IPS-20b (cell line): ENCODE measurements around the gene AKT1S1.

Experiments used
- H3K27ac ChIP-seq: one replicate; pipeline ENCODE4 v1.5.1; 2013; ENCODE audit warnings: low read length
- H3K27me3 ChIP-seq: 2 replicates; pipeline ENCODE4 v1.6.1; 2013; ENCODE audit warnings: mild to moderate bottlenecking, low read length, inconsistent platforms; ENCODE audit not compliant: insufficient read depth
- H3K36me3 ChIP-seq: 2 replicates; pipeline ENCODE4 v1.6.1; 2013; ENCODE audit warnings: low read depth, mild to moderate bottlenecking, inconsistent platforms, low read length, moderate library complexity; ENCODE audit not compliant: insufficient read depth
- H3K4me1 ChIP-seq: 2 replicates; pipeline ENCODE4 v1.6.1; 2013; ENCODE audit warnings: mild to moderate bottlenecking, control low read depth, inconsistent platforms, low read length, moderate library complexity; ENCODE audit not compliant: insufficient read depth
- H3K4me3 ChIP-seq: 2 replicates; pipeline ENCODE4 v1.5.1; 2013; ENCODE audit warnings: mild to moderate bottlenecking, low read length, inconsistent platforms
- H3K9ac ChIP-seq: 2 replicates; pipeline ENCODE4 v1.6.1; 2013; ENCODE audit warnings: low read depth, mild to moderate bottlenecking, inconsistent platforms, low read length, moderate library complexity
- H3K9me3 ChIP-seq: 2 replicates; pipeline ENCODE4 v1.6.1; 2013; ENCODE audit warnings: mild to moderate bottlenecking, low read depth, low read length, inconsistent platforms; ENCODE audit not compliant: insufficient read depth

The AKT1S1 gene

DNA sequence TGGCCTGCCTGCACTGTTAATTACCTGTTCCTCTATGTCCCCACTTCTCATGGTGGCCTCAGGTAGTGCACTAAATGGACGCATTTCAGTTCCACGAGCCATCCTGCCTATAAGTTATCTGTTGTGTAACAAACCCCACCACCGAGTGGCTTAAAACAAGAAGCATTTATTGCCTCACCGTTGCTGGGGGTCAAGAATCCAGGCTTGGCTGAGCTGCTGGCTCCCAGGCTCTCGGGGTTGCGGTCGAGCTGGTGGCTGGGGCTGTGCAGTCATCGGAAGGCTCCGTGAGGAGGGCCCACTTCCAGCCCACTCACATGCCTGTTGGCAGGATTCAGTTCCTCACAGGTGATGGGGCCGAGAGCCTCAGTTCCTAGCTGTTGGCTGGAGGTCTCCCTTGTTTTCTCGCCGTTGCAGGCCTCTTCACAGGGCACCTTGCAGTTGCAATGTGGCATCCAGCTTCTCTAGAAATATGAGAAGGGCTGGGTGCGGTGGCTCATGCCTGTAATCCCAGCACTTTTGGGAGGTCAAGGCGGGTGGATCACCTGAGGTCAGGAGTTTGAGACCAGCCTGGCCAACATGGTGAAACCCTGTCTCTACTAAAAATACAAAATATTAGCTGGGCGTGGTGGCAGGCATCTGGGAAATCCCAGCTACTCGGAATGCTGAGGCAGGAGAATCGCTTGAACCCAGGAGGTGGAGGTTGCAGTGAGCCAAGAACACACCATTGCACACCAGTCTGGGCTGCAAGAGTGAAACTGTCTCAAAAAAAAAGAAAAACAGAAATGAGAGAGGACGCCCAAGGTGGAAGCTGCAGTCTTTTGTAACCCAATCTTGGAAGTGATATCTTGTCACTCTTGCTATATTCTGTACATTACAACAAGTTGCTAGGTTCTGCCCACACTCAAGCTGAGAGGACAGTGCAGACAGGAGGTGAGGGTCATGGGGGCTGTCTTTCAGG, 32.7 kb downstream of the AKT1S1 start:
- no peak overlapping the region for H3K4me3 ChIP-seq
- no peaks in the 10 kb centered on the region for H3K9me3 ChIP-seq
- H3K36me3 ChIP-seq, result peaks cover 11% of the 10 kb centered on the region
- H3K4me1 ChIP-seq, result no peaks in the 10 kb centered on the region
- no peak overlapping the region for H3K9ac ChIP-seq
- no peak overlapping the region for H3K27ac ChIP-seq
- no peaks in the 10 kb centered on the region for H3K27me3 ChIP-seq

DNA sequence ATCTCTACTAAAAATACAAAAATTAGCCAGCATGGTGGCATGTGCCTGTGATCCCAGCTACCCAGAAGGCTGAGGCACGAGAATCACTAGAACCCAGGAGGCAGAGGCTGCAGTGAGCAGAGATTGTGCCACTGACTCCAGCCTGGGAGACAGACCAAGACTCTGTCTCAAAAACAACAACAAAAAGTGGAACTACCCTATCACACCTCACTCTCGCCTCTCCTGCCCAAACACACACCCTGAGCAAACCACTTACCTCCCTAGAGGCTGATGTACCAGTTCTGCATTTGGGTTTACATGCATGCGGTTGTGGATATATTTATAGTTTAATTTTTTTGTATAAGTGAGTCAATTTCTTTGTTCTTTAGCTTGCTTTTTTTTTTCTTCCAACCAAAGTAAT, 33.9 kb downstream of the AKT1S1 start:
- H3K4me1 ChIP-seq, result no peaks in the 10 kb centered on the region
- no peak overlapping the region for H3K9ac ChIP-seq
- H3K4me3 ChIP-seq, result no peak overlapping the region
- no peaks in the 10 kb centered on the region for H3K9me3 ChIP-seq
- H3K27ac ChIP-seq, result no peak overlapping the region
- no peaks in the 10 kb centered on the region for H3K27me3 ChIP-seq
- H3K36me3 ChIP-seq, result peaks cover 17% of the 10 kb centered on the region

DNA sequence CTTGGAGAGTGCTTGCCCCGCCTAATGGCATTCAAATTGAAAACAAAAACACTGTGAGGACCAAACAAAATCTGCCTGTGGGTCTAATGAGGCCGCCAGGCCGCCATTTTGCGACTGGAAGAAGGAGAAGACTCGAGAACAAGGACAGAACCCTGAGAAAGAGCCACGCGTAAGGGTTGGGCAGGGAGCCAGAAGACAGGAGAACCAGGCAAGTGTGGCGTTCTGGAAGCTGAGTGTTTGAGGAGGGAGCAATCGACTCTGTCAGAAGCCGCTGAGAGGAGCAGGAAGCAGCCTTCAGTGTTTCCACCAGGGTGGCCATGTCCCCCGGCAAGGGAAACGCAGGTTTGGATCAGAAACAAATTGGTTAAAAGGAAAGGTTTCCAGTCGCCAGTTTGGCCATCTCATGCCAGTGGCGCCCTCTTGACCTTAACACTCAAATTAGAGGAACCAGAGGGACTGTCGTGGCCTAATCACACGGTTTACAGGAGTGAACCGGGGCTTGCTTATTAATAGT, 36.4 kb downstream of the AKT1S1 start:
- Histone ChIP-seq H3K9ac (no peak overlapping the region), H3K36me3 (peaks cover 37% of the 10 kb centered on the region), H3K27me3 (no peaks in the 10 kb centered on the region)

DNA sequence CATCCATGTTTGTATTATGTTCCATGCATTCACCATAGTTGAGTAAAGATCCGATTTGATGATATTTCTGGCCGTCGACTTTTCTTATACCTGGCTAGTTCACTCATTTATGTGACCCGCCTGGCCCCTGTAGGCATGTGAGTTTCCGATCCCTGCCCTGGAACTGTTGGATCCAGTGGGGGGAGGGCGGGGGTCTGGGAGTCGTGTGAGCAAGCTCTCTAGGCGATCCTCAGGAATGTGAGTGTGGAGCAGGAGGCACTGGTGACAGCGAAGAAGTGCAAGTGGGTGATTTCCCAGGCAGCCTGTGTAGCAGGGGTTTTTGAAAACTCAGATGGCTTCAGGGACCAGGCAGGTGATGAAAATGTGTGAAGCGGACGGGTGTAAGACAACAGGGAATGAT, 36.8 kb downstream of the AKT1S1 start:
- peaks cover 42% of the 10 kb centered on the region for H3K36me3 ChIP-seq
- no peak overlapping the region for H3K27ac ChIP-seq
- H3K27me3 ChIP-seq, result no peaks in the 10 kb centered on the region
- H3K9me3 ChIP-seq, result no peaks in the 10 kb centered on the region
- H3K4me1 ChIP-seq, result no peaks in the 10 kb centered on the region
- H3K4me3 ChIP-seq, result no peak overlapping the region
- H3K9ac ChIP-seq, result no peak overlapping the region

More for the DNA sequence above, 36.4 kb downstream of the AKT1S1 start:
- Histone ChIP-seq H3K4me3 (no peak overlapping the region), H3K9me3 (no peaks in the 10 kb centered on the region), H3K4me1 (no peaks in the 10 kb centered on the region), H3K27ac (no peak overlapping the region)

DNA sequence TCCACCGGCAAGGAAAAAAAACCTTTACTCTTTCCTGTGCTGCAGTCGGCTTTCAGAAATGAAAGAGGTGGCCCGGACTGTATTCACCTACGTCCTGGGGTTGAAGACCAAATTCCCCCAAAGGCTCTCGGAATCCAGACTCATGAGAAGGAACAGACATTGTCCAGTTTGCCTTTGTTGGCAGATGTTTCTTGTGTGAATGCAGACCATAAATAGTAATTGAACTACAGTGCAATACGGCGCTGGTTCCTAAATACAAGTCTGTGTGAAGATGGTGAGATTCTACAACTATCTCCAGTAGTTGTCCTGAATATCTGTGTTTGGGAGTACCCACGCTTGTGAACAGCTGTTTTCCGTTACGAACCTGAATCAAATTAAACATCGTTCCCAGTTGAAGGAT, 37.4 kb downstream of the AKT1S1 start:
- Histone ChIP-seq H3K4me1 (no peaks in the 10 kb centered on the region), H3K27ac (no peak overlapping the region), H3K4me3 (no peak overlapping the region), H3K36me3 (peaks cover 48% of the 10 kb centered on the region), H3K9ac (no peak overlapping the region), H3K9me3 (no peaks in the 10 kb centered on the region), H3K27me3 (no peaks in the 10 kb centered on the region)

DNA sequence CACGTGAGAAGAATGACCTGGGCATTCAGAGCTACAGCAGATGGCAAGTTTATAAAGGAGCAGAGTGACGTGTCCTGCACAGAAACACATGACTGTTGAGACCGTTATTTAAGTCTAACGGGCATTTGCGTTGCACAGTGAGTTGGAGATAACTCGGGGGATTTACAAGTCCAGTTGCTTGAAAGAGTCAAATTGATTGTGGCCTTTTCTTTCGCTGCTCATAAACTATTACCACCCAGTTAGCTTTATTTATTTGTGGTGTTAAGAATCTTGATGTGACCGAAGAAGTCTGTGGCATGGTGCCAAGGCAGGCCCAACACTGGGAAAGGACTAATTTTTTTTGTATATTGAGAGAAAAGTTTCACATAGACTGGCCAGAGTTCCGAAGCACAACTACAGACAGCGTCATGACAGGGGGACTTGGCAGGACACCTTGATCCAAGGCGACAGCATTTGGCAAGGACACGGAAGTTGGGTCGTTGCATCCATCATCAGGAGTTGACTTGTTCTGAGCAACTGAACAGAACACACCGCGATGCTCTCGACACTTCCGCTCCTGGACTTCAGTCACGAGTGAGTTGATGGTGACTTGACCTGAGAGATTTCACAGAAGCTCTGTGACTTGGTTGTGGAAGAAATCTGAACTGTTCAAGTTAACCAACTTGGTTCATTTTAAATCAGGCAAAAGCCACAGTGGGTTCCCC, 38.1 kb downstream of the AKT1S1 start:
- peaks cover 55% of the 10 kb centered on the region for H3K36me3 ChIP-seq
- H3K9me3 ChIP-seq, result no peaks in the 10 kb centered on the region
- H3K9ac ChIP-seq, result no peak overlapping the region
- H3K4me1 ChIP-seq, result no peaks in the 10 kb centered on the region
- H3K27ac ChIP-seq, result no peak overlapping the region
- H3K27me3 ChIP-seq, result no peaks in the 10 kb centered on the region
- H3K4me3 ChIP-seq, result no peak overlapping the region

DNA sequence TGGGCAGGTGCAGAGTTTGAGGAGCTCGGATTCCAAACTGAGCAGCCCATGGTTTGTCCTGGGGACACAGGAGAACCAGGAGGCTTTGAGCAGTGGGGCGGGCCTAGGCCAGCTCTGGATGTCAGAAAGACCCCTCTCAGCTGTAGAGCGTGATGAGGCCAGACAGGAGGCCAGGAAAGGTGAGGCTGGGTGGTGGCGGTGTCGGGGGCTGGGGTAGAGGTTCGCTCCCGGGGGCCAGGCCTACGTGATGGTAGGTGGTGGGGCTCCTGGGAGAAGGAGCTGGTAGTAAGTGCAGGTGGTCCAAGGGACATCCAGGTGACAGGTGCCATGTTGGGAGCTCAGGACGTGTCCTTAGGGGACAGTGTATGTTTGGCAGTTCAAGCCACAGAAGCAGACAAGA, 39.7 kb downstream of the AKT1S1 start:
- Histone ChIP-seq H3K9ac (no peak overlapping the region), H3K27me3 (no peaks in the 10 kb centered on the region), H3K4me3 (no peak overlapping the region), H3K36me3 (peaks cover 68% of the 10 kb centered on the region), H3K27ac (no peak overlapping the region), H3K9me3 (no peaks in the 10 kb centered on the region), H3K4me1 (no peaks in the 10 kb centered on the region)

DNA sequence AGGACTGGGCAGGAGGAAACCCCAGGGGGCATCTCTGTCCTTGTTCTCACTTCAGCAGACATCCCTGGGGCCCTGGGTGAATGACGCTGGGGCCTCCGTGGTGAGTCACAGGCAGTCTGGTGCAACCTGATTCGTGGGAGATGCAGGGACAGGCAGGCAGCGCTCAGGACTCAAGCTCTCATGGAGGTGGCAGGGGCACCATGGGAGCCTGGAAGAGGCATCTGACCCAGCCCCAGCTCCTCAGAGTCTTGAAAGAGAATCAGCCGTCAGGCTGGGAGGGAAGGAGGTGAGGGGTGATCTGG, 40.2 kb downstream of the AKT1S1 start:
- Histone ChIP-seq H3K4me3 (no peak overlapping the region), H3K9me3 (no peaks in the 10 kb centered on the region), H3K4me1 (no peaks in the 10 kb centered on the region), H3K27me3 (no peaks in the 10 kb centered on the region), H3K36me3 (peaks cover 72% of the 10 kb centered on the region), H3K9ac (no peak overlapping the region), H3K27ac (no peak overlapping the region)

DNA sequence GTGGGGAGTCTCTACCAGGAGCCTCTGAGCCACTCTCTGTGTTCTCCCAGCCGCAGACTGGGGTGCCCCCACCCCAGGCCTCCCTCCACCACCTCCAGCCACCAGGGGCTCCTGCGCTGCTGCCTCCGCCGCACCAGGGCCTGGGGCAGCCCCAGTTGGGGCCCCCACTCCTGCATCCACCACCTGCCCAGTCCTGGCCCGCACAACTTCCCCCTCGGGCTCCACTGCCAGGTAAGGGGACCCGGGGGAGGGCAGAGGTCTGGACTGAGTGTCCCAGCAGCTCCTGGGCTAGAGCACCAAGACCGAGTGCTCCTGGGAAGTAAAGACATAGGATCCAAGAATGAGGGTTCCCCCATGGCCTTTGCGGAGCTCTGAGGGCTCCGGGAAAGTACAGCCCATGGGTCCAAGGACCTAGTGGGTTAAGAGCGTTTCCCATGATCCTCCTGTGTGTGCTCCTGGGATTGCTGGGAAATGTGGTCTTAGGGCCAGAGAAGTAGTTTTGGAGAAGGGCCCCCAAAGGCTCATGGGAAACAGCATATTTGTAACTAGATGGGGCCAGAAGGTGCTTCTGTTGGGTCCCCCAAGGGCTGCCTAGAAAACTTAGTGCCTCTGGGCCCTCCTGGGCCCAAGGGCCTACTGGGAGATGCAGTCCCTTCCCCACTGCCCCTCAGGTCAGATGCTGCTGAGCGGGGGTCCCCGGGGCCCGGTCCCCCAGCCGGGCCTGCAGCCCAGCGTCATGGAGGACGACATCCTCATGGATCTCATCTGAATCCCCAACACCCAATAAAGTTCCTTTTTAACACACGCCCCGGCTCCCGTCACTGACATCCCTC, 40.8 kb downstream of the AKT1S1 start:
- no peaks in the 10 kb centered on the region for H3K4me1 ChIP-seq
- peaks cover 77% of the 10 kb centered on the region for H3K36me3 ChIP-seq
- no peak overlapping the region for H3K4me3 ChIP-seq
- H3K9me3 ChIP-seq, result no peaks in the 10 kb centered on the region
- H3K27me3 ChIP-seq, result no peaks in the 10 kb centered on the region
- no peak overlapping the region for H3K27ac ChIP-seq
- H3K9ac ChIP-seq, result no peak overlapping the region

DNA sequence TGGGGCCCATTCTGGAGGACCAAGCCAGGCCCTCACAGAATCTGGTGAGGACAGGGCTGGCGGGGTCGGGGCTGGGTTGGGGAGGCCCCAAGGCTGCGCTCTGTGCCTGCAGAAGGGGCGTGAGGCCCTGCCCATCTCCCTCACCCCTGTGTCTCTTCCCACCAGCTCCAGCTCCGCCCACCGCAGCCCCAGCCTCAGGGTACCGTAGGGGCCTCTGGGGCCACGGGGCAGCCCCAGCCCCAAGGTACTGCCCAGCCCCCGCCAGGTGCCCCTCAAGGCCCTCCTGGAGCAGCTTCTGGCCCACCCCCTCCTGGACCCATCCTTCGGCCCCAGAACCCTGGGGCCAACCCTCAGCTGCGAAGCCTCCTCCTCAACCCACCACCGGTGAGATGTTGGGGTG, 41.6 kb downstream of the AKT1S1 start:
- Histone ChIP-seq H3K9me3 (no peaks in the 10 kb centered on the region), H3K36me3 (peaks cover 82% of the 10 kb centered on the region), H3K27ac (no peak overlapping the region), H3K4me3 (no peak overlapping the region), H3K27me3 (no peaks in the 10 kb centered on the region), H3K4me1 (no peaks in the 10 kb centered on the region), H3K9ac (no peak overlapping the region)

DNA sequence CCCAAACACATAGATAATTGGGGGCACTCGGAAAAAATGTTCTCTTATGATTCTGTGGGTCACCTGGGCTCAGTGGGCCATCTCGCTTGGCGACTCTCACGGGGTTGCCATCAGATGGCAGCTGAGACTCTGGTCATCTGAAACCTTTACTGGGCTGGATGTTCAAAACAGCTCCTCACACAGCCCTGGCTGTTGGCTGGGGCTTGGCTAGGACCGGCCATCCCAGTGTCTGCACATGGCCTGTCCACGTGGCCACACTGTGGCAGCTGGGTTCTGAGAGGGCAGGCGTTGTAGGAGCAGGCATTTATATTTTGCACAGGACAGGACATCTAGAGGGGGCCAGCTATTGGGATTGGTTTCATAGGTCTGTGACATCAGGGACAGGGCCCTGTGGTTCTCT, 43.6 kb downstream of the AKT1S1 start:
- peaks cover 76% of the 10 kb centered on the region for H3K36me3 ChIP-seq

More for the DNA sequence above, 43.6 kb downstream of the AKT1S1 start:
- Histone ChIP-seq H3K9me3 (no peaks in the 10 kb centered on the region), H3K27ac (no peak overlapping the region), H3K4me1 (no peaks in the 10 kb centered on the region), H3K4me3 (no peak overlapping the region), H3K9ac (no peak overlapping the region), H3K27me3 (no peaks in the 10 kb centered on the region)
